NOMO-1 treated with DMSO at 0.1 percent for 48 hours (cell line): Measurements from ENCODE around the gene MTAP.

Experiments used
- DNase-seq: peaks from one replicate; lab custom pipeline; 2025; ENCODE audit not compliant: unreplicated experiment; lab: John Stamatoyannopoulos, UW

Gene MTAP

DNA sequence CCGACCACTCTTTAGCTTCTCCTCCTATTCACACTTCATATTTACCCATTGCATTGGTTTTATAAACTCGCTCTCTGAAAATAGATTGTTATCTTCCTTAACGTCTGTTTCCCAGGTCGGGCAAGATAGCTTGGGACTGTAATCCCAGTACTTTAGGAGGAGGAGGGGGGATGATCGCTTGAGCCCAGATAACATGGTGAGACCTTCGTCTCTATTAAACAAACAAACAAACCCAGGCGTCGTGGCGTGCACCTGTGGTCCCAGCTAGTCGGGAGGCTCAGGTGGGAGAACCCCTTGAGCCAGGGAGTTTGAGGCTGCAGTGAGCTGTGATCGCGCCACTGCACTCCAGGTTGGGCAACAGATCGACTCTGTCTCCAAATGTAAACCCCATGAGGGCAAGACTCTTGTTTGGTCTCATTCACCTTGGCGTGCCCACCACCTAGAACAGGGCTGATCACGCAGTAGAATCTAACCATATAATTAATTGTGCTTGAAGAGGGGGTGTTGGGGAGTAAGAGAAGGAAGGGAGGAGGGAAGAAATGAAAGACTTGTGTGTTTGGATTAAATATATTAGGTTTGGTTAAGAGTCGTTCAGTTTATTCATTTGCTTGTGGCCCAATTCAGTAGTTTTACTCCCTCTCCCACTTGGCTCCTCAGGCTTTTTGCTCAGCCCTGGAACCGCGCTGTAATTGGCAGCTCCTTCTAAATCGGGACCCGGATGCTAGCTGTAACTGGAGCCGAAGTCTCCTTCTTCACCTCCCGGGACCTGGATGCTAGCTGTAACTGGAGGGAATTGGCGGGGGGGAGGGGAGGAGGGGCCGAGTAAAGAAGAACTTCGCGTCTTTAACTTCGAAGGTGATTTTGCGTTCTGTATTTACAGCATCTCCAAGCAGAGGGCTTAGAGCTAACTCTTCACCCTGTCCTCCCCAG, 166.8 kb downstream of the MTAP start:
- no peak for DNase-seq

GRCh38 chr9:21969951-21970799, 167.7 kb downstream of the MTAP start:
- DNase-seq, result no peak

GRCh38 chr9:21970800-21971640, 168.6 kb downstream of the MTAP start:
- no peak for DNase-seq

DNA sequence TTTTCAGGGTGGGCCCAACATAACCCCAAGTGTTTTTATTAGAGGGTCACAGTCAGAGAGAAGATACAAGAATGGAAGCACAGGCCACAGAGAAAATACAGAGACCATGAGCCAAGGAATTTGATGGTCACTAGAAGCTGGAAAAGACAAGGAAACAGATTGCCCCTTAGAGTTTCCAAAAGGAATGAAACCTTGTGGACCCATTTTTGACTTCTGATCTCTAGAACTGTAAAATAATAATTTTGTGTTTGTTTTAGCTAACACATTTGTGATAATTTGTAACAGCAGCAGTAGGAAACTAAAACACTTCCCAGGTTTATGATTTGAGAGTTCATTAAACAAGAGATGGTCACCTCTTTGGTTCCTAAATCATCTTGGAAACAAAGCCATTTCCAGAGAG, 169.9 kb downstream of the MTAP start:
- DNase-seq, result no peak

- no peak for DNase-seq
Measured at GRCh38 chr9:21974343-21974721, 171.9 kb downstream of the MTAP start.

DNA sequence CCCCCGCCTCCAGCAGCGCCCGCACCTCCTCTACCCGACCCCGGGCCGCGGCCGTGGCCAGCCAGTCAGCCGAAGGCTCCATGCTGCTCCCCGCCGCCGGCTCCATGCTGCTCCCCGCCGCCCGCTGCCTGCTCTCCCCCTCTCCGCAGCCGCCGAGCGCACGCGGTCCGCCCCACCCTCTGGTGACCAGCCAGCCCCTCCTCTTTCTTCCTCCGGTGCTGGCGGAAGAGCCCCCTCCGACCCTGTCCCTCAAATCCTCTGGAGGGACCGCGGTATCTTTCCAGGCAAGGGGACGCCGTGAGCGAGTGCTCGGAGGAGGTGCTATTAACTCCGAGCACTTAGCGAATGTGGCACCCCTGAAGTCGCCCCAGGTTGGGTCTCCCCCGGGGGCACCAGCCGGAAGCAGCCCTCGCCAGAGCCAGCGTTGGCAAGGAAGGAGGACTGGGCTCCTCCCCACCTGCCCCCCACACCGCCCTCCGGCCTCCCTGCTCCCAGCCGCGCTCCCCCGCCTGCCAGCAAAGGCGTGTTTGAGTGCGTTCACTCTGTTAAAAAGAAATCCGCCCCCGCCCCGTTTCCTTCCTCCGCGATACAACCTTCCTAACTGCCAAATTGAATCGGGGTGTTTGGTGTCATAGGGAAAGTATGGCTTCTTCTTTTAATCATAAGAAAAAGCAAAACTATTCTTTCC, 172.4 kb downstream of the MTAP start:
- DNase-seq, result no peak

- no peak for DNase-seq
Measured at GRCh38 chr9:21976334-21976875, 174.0 kb downstream of the MTAP start.

- no peak for DNase-seq
Measured at GRCh38 chr9:21982391-21982790, 180.0 kb downstream of the MTAP start.

- no peak for DNase-seq
Measured at GRCh38 chr9:21982861-21983560, 180.6 kb downstream of the MTAP start.

DNA sequence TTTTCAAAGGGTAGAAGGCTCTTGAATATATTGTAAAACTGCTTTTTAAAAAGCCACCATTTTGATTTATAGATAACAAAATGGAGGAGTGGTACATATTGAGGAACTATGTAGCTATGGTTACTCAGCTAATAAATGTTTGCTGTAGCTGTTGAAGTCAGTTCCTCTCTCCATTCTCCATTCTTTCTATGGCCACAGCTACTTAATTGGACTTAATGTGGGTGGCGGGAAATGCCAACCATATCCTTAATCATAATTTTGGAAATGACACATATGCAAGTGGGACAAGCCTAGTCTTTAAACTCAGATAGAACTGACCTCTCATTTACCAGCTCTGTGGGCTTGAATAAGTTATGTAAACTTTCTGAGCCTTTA, 181.1 kb downstream of the MTAP start:
- no peak for DNase-seq

- DNase-seq, result no peak
Measured at GRCh38 chr9:21984101-21984500, 181.7 kb downstream of the MTAP start.

GRCh38 chr9:21985964-21986667, 183.7 kb downstream of the MTAP start:
- DNase-seq, result no peak
